ENCODE results near the gene SLC45A2.

The SLC45A2 gene

GRCh38 chr5:33937707-33938506, 46.6 kb downstream of the SLC45A2 start:
- no peaks in the 10 kb centered on the region for H3K36me3 ChIP-seq (ENCODE audit: control insufficient read depth, insufficient read depth, low read length)
- no peaks in the 10 kb centered on the region for H3K4me1 ChIP-seq (ENCODE audit: control insufficient read depth, insufficient read depth, low read length)
- no peaks in the 10 kb centered on the region for H3K9me3 ChIP-seq (ENCODE audit: control insufficient read depth, insufficient read depth, low read length)
- no peak overlapping the region for H3K4me3 ChIP-seq (ENCODE audit: low read depth, low read length)
- H3K27me3 ChIP-seq (ENCODE audit: control insufficient read depth, insufficient read depth, low read length): peaks cover 18% of the 10 kb centered on the region
- no peak overlapping the region for H3K27ac ChIP-seq (ENCODE audit: low read depth, low read length)
- no peak overlapping the region for H3K9ac ChIP-seq (ENCODE audit: low read depth, low read length)

DNA sequence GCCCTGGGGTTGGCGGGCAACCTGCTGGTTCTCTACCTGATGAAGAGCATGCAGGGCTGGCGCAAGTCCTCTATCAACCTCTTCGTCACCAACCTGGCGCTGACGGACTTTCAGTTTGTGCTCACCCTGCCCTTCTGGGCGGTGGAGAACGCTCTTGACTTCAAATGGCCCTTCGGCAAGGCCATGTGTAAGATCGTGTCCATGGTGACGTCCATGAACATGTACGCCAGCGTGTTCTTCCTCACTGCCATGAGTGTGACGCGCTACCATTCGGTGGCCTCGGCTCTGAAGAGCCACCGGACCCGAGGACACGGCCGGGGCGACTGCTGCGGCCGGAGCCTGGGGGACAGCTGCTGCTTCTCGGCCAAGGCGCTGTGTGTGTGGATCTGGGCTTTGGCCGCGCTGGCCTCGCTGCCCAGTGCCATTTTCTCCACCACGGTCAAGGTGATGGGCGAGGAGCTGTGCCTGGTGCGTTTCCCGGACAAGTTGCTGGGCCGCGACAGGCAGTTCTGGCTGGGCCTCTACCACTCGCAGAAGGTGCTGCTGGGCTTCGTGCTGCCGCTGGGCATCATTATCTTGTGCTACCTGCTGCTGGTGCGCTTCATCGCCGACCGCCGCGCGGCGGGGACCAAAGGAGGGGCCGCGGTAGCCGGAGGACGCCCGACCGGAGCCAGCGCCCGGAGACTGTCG, 47.3 kb downstream of the SLC45A2 start:
- no peak overlapping the region for H3K27ac ChIP-seq (ENCODE audit: low read depth, low read length)
- H3K9me3 ChIP-seq (ENCODE audit: control insufficient read depth, insufficient read depth, low read length): no peaks in the 10 kb centered on the region
- H3K4me1 ChIP-seq (ENCODE audit: control insufficient read depth, insufficient read depth, low read length): no peaks in the 10 kb centered on the region
- no peaks in the 10 kb centered on the region for H3K36me3 ChIP-seq (ENCODE audit: control insufficient read depth, insufficient read depth, low read length)
- no peak overlapping the region for H3K4me3 ChIP-seq (ENCODE audit: low read depth, low read length)
- H3K9ac ChIP-seq (ENCODE audit: low read depth, low read length): no peak overlapping the region
- H3K27me3 ChIP-seq (ENCODE audit: control insufficient read depth, insufficient read depth, low read length): peaks cover 18% of the 10 kb centered on the region

GRCh38 chr5:33936381-33937016, 48.0 kb downstream of the SLC45A2 start, which contains the start of gene RXFP3:
TSS of gene RXFP3 (plus strand) at chr5:33936386. CDS start at chr5:33936741, 355 bp downstream.
- H3K27ac ChIP-seq (ENCODE audit: low read depth, low read length): no peak within 1 kb of the TSS
- peaks cover 6% of the 10 kb centered on the region for H3K4me1 ChIP-seq (ENCODE audit: control insufficient read depth, insufficient read depth, low read length)
- H3K4me3 ChIP-seq (ENCODE audit: low read depth, low read length): peak within 1 kb of the TSS; percentile 75
- H3K36me3 ChIP-seq (ENCODE audit: control insufficient read depth, insufficient read depth, low read length): no peaks in the 10 kb centered on the region
- peaks cover 18% of the 10 kb centered on the region for H3K27me3 ChIP-seq (ENCODE audit: control insufficient read depth, insufficient read depth, low read length)
- H3K9ac ChIP-seq (ENCODE audit: low read depth, low read length): no peak within 1 kb of the TSS
- H3K9me3 ChIP-seq (ENCODE audit: control insufficient read depth, insufficient read depth, low read length): no peaks in the 10 kb centered on the region

GRCh38 chr5:33936004-33936380, 48.5 kb downstream of the SLC45A2 start:
- H3K36me3 ChIP-seq (ENCODE audit: control insufficient read depth, insufficient read depth, low read length): no peaks in the 10 kb centered on the region
- H3K27me3 ChIP-seq (ENCODE audit: control insufficient read depth, insufficient read depth, low read length): peaks cover 18% of the 10 kb centered on the region
- H3K27ac ChIP-seq (ENCODE audit: low read depth, low read length): no peak overlapping the region
- peak overlapping the region; percentile 75 for H3K4me3 ChIP-seq (ENCODE audit: low read depth, low read length)
- peaks cover 11% of the 10 kb centered on the region for H3K4me1 ChIP-seq (ENCODE audit: control insufficient read depth, insufficient read depth, low read length)
- no peak overlapping the region for H3K9ac ChIP-seq (ENCODE audit: low read depth, low read length)
- H3K9me3 ChIP-seq (ENCODE audit: control insufficient read depth, insufficient read depth, low read length): no peaks in the 10 kb centered on the region

- no peaks in the 10 kb centered on the region for H3K9me3 ChIP-seq (ENCODE audit: control insufficient read depth, insufficient read depth, low read length)
- peaks cover 18% of the 10 kb centered on the region for H3K27me3 ChIP-seq (ENCODE audit: control insufficient read depth, insufficient read depth, low read length)
- no peak overlapping the region for H3K27ac ChIP-seq (ENCODE audit: low read depth, low read length)
- no peaks in the 10 kb centered on the region for H3K36me3 ChIP-seq (ENCODE audit: control insufficient read depth, insufficient read depth, low read length)
- H3K4me1 ChIP-seq (ENCODE audit: control insufficient read depth, insufficient read depth, low read length): peaks cover 29% of the 10 kb centered on the region
- H3K4me3 ChIP-seq (ENCODE audit: low read depth, low read length): no peak overlapping the region
- H3K9ac ChIP-seq (ENCODE audit: low read depth, low read length): no peak overlapping the region
These were observed 50.3 kb downstream of the SLC45A2 start for GRCh38 chr5:33934176-33934575.

GRCh38 chr5:33933723-33934169, 50.7 kb downstream of the SLC45A2 start:
- Histone ChIP-seq H3K4me3 (ENCODE audit: low read depth, low read length) (no peak overlapping the region), H3K27ac (ENCODE audit: low read depth, low read length) (no peak overlapping the region), H3K36me3 (ENCODE audit: control insufficient read depth, insufficient read depth, low read length) (no peaks in the 10 kb centered on the region), H3K9me3 (ENCODE audit: control insufficient read depth, insufficient read depth, low read length) (no peaks in the 10 kb centered on the region), H3K9ac (ENCODE audit: low read depth, low read length) (no peak overlapping the region), H3K4me1 (ENCODE audit: control insufficient read depth, insufficient read depth, low read length) (peaks cover 34% of the 10 kb centered on the region), H3K27me3 (ENCODE audit: control insufficient read depth, insufficient read depth, low read length) (peaks cover 18% of the 10 kb centered on the region)

DNA sequence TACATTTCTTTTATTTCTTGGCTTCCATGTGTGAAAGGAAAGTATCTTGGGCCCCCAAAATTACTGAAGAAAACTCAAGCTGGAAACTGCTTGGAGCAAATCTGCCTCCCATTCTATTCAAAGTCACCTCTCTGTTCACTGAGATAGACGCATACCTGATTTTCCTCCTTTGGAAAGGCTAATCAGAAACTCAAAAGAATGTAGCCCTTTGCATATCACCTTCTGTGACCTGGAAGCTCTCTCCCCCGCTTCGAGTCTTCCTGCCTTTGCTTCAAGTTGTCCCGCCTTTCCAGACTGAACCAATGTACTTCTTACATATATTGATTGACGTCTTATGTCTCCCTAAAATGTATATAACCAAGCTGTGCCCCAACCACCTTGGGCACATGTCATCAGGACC, 53.4 kb downstream of the SLC45A2 start:
- Histone ChIP-seq H3K4me3 (ENCODE audit: low read depth, low read length) (peak overlapping the region; percentile 27; the same call in 1 of the 2 replicates), H3K36me3 (ENCODE audit: control insufficient read depth, insufficient read depth, low read length) (no peaks in the 10 kb centered on the region), H3K4me1 (ENCODE audit: control insufficient read depth, insufficient read depth, low read length) (peaks cover 46% of the 10 kb centered on the region), H3K9me3 (ENCODE audit: control insufficient read depth, insufficient read depth, low read length) (no peaks in the 10 kb centered on the region), H3K27ac (ENCODE audit: low read depth, low read length) (peak overlapping the region; percentile 53), H3K27me3 (ENCODE audit: control insufficient read depth, insufficient read depth, low read length) (peaks cover 2% of the 10 kb centered on the region), H3K9ac (ENCODE audit: low read depth, low read length) (no peak overlapping the region)

DNA sequence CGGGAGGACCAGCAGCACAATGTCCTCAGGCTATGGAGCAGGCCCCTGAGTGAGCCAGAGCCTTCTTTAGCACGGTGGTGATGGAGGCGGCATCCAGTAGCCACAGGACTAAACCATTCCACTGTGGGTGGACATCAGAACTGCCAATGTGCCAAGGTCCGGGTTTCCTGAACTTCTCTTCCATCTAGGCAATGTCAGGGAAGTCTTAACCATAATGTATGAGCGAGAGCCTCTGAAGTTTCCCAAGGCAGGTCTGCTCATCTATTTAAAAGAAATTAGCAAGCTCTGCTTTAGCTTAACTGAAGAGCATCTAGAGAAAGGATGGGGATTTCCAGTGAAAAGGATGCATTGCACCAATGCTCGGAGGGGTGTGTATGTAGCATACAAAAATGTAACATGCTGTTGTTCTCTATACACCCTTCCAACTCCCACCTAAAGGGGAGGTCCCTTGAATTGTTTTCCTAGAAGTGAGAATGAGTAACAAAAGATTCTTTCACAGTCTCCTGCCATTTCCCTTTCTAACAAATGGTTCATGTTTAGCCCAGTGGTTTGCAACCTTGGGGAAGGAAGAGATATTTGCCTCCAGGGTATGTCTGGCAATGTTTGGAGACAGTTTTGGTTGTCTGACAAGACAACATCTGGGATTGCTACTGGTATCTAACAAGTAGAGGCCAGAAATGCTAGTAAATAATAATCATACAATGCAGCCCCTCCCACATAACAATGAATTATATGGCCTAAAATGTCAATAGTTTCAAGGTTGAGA, 54.4 kb downstream of the SLC45A2 start:
- no peak overlapping the region for H3K4me3 ChIP-seq (ENCODE audit: low read depth, low read length)
- no peaks in the 10 kb centered on the region for H3K9me3 ChIP-seq (ENCODE audit: control insufficient read depth, insufficient read depth, low read length)
- no peaks in the 10 kb centered on the region for H3K27me3 ChIP-seq (ENCODE audit: control insufficient read depth, insufficient read depth, low read length)
- peak overlapping the region; percentile 45 for H3K27ac ChIP-seq (ENCODE audit: low read depth, low read length)
- no peak overlapping the region for H3K9ac ChIP-seq (ENCODE audit: low read depth, low read length)
- peaks cover 46% of the 10 kb centered on the region for H3K4me1 ChIP-seq (ENCODE audit: control insufficient read depth, insufficient read depth, low read length)
- H3K36me3 ChIP-seq (ENCODE audit: control insufficient read depth, insufficient read depth, low read length): no peaks in the 10 kb centered on the region

- peaks cover 46% of the 10 kb centered on the region for H3K4me1 ChIP-seq (ENCODE audit: control insufficient read depth, insufficient read depth, low read length)
- no peaks in the 10 kb centered on the region for H3K36me3 ChIP-seq (ENCODE audit: control insufficient read depth, insufficient read depth, low read length)
- no peaks in the 10 kb centered on the region for H3K27me3 ChIP-seq (ENCODE audit: control insufficient read depth, insufficient read depth, low read length)
- H3K9me3 ChIP-seq (ENCODE audit: control insufficient read depth, insufficient read depth, low read length): no peaks in the 10 kb centered on the region
- no peak overlapping the region for H3K27ac ChIP-seq (ENCODE audit: low read depth, low read length)
- no peak overlapping the region for H3K9ac ChIP-seq (ENCODE audit: low read depth, low read length)
- H3K4me3 ChIP-seq (ENCODE audit: low read depth, low read length): no peak overlapping the region
These were observed 56.2 kb downstream of the SLC45A2 start for GRCh38 chr5:33928283-33928682.

- Histone ChIP-seq H3K9ac (ENCODE audit: low read depth, low read length) (no peak overlapping the region), H3K4me1 (ENCODE audit: control insufficient read depth, insufficient read depth, low read length) (peaks cover 46% of the 10 kb centered on the region), H3K36me3 (ENCODE audit: control insufficient read depth, insufficient read depth, low read length) (no peaks in the 10 kb centered on the region), H3K27ac (ENCODE audit: low read depth, low read length) (no peak overlapping the region), H3K9me3 (ENCODE audit: control insufficient read depth, insufficient read depth, low read length) (no peaks in the 10 kb centered on the region), H3K27me3 (ENCODE audit: control insufficient read depth, insufficient read depth, low read length) (no peaks in the 10 kb centered on the region), H3K4me3 (ENCODE audit: low read depth, low read length) (no peak overlapping the region)
These were observed 56.8 kb downstream of the SLC45A2 start for GRCh38 chr5:33927685-33928084.
